Colonic mucosa (tissue), 4 donors: ENCODE data around the gene NSUN2. TPM values are rescaled to one million over a fixed set of nuclear protein-coding genes. Genes with fewer than 3 reads are reported as not detected.

Experiments used
- DNase-seq: peaks from one replicate; pipeline ENCODE4 v3.0.0-alpha.2; 2020
- H3K27ac ChIP-seq: fragments of 200-600 bp; one replicate; pipeline ENCODE4 v1.8.0; 2021
- H3K27me3 ChIP-seq: fragments of 200-600 bp; one replicate; pipeline ENCODE4 v1.8.0; 2021
- H3K36me3 ChIP-seq: fragments of 200-600 bp; one replicate; pipeline ENCODE4 v1.8.0; 2021
- H3K4me1 ChIP-seq: fragments of 200-600 bp; one replicate; pipeline ENCODE4 v1.8.0; 2021; ENCODE audit warnings: mild to moderate bottlenecking
- H3K4me3 ChIP-seq: fragments of 200-600 bp; one replicate; pipeline ENCODE4 v1.8.0; 2021
- H3K9ac ChIP-seq, 2 donors: one replicate each; pipeline ENCODE4 v1.7.0; 2013; ENCODE audit warnings: control low read depth in 2 of 2, low read depth in 2 of 2, low read length in 2 of 2
- H3K9me3 ChIP-seq: fragments of 200-600 bp; one replicate; pipeline ENCODE4 v1.8.0; 2021
- intact Hi-C: fragments of 100-400 bp; cut with DNase I; formaldehyde crosslinking; loops from one replicate; pipeline ENCODE4 v1.14.1; 2022
- total RNA-seq, 2 donors: library from RNA; stranded (reverse); fragmentation: NEBNext Ultra II Directional in 1 of 2; extraction: Animal tissue kit (Norgen Biotek cat#: 25700) in 1 of 2; gene quantifications; one replicate each; pipeline ENCODE4 v1.2.1, GENCODE V29; 2021
- TF ChIP-seq, protein P1 (sequence below): fragments of 200-600 bp; IDR thresholded peaks from one replicate; pipeline ENCODE4 v1.8.0; 2022; ENCODE audit warnings: antibody characterized with exemption, mild to moderate bottlenecking
- donor health status: healthy.
- donor health status: DM: no; HTN: no; CAD: no.
- donor health status: DM: no; HTN: no; CAD: no.

The NSUN2 gene
- total RNA-seq, 2 donors from 2014 or later, result 46.9 to 69.9 TPM

DNA sequence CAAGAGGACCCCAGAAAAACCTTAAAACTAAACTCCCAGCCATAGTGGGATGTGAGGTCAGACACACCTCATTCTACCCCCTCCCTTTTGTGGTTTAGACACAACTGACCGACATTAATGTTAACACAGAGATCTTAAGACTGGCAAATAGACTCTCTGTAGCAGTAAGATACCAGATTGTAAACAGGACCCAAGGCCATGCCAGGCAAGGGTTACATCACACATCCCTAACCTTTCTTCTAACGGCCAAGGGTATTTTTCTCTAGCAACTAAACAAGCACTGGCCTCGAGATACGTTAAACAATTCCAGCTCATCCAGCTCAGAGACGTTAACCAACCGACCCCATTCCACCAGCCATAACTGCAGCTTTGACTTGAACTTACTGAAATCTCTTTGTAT is 38.8 kb downstream of the NSUN2 start:
- no peak overlapping the region for H3K9ac ChIP-seq

DNA sequence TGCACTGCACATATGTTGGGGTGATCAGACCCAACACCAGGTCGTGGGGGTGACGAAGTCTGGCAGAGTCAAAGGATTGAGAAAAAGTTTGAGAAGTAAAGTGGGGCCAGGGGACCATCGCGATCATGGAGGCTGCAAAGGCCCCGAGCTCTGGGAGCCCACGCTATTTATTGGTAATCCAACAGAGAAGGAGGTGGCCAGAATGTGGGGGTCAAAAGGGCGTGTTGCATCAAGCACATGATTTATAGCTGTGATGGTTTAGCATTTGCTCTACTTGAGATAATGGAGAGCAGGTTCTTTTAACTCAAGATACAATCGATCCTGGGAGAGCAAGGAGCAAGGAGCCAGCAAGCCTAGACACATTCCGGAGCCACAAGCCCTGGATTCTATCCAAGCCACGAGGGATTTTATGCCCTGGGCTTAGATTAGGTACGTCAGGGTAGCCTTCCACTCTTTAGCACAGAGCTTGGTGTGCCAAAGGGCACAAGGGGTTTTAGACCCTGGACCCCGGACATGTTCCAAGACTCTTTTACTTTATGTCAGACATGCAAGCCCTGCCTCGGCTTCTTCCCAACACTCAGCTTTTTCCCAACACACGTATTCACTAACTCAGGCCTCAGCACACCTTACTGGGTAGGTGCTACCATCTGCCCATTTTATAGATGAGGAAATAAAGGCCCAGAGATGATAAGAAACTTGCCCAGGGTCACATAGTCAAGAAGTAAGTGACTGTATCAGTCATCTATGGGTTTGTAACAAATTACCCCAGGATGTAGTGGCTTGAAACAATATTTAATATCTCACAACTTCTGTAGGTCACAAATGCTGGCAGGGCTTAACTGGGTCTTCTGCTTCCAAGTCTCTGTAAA is 39.5 kb downstream of the NSUN2 start:
- no peak for DNase-seq
- Histone ChIP-seq H3K9me3 (no peaks in the 10 kb centered on the region), H3K9ac (no peak overlapping the region), H3K27ac (no peak overlapping the region), H3K27me3 (no peaks in the 10 kb centered on the region), H3K36me3 (no peaks in the 10 kb centered on the region), H3K4me1 (no peaks in the 10 kb centered on the region), H3K4me3 (no peak overlapping the region)
- intact Hi-C loops, result no loop called here
- TF ChIP-seq, protein P1, sequence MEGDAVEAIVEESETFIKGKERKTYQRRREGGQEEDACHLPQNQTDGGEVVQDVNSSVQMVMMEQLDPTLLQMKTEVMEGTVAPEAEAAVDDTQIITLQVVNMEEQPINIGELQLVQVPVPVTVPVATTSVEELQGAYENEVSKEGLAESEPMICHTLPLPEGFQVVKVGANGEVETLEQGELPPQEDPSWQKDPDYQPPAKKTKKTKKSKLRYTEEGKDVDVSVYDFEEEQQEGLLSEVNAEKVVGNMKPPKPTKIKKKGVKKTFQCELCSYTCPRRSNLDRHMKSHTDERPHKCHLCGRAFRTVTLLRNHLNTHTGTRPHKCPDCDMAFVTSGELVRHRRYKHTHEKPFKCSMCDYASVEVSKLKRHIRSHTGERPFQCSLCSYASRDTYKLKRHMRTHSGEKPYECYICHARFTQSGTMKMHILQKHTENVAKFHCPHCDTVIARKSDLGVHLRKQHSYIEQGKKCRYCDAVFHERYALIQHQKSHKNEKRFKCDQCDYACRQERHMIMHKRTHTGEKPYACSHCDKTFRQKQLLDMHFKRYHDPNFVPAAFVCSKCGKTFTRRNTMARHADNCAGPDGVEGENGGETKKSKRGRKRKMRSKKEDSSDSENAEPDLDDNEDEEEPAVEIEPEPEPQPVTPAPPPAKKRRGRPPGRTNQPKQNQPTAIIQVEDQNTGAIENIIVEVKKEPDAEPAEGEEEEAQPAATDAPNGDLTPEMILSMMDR, result no peak

More for the DNA sequence above, 38.8 kb downstream of the NSUN2 start:
- Histone ChIP-seq H3K36me3 (no peaks in the 10 kb centered on the region), H3K4me3 (no peak overlapping the region), H3K9me3 (no peaks in the 10 kb centered on the region), H3K4me1 (no peaks in the 10 kb centered on the region), H3K27ac (no peak overlapping the region), H3K27me3 (no peaks in the 10 kb centered on the region)
- intact Hi-C loops, result no loop called here
- no peak for DNase-seq
- TF ChIP-seq, protein P1, result no peak

DNA sequence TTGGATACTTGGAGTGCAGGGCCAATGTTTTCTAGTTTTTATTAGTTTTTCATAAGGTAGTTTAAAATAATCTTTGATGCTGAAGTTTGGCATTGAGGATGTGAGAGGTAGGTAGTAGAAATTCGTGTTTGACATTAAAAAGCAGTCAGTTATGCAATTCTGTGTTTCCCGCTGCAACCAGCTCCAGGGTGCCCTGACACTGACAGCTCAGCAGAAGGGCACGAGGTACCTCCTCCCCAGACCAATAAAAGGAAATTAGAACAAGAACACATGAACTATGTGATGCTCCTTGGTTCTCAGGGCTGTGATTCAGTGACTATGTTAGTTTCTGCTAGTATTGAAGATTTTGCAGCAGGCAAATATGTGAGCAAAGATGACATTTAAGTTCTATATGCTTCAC is 40.2 kb downstream of the NSUN2 start:
- intact Hi-C loops, result no loop called here
- H3K4me3 ChIP-seq, result no peak overlapping the region
- no peak for DNase-seq

DNA sequence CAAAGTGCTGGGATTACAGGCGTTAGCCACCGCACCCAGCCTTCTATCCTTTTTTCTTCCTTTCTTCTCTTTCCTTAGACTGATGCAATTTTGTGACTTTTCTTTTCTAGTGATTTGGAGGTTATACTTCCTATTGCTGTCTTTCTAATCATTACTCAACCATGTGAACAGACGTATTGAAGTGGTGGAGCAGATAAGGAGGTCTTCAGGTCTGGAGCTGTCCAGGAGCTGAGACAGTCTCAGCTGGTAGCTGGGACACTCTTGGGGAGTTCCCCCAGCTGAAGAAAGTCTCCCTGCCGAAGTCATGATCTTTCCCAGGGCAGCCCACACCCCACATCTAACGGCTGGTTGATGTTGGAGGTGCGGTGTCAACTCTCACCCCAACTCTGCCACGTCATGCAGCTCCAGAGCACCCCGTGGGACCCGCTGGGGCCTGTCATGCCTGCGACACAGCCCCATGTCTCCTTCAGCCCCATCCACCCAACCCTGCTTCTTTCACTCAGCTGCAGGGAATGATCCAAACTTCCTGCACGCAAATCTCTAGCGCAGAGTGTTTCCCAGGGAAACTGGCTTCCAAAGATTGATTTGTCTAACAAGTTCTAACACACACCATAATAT is 41.1 kb downstream of the NSUN2 start:
- Histone ChIP-seq H3K9me3 (no peaks in the 10 kb centered on the region), H3K27ac (no peak overlapping the region), H3K27me3 (no peaks in the 10 kb centered on the region), H3K9ac (no peak overlapping the region), H3K36me3 (no peaks in the 10 kb centered on the region), H3K4me1 (no peaks in the 10 kb centered on the region), H3K4me3 (no peak overlapping the region)
- intact Hi-C loops, result no loop called here
- TF ChIP-seq, protein P1, result no peak
- DNase-seq, result no peak

More for the DNA sequence above, 40.2 kb downstream of the NSUN2 start:
- Histone ChIP-seq H3K9me3 (no peaks in the 10 kb centered on the region), H3K9ac (no peak overlapping the region), H3K36me3 (no peaks in the 10 kb centered on the region), H3K27ac (no peak overlapping the region), H3K27me3 (no peaks in the 10 kb centered on the region), H3K4me1 (no peaks in the 10 kb centered on the region)
- TF ChIP-seq, protein P1, result no peak

DNA sequence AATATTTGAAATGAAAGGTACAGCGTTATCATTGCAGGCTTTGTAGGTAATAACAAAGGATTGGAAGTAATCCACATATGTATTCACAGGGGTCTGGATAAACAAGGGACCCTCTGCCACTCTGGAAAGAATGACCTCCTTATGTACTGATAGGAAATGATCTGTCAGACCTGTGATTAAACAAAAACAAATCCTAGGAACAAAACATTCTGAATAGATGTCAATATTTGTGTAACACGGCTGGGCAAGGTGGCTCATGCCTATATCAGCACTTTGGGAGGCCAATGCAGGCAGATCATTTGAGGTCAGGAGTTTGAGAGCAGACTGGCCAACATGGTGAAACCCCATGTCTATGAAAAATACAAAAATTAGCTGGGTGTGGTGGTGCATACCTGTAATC is 42.3 kb downstream of the NSUN2 start:
- H3K36me3 ChIP-seq, result no peaks in the 10 kb centered on the region
- TF ChIP-seq, protein P1, result no peak
- intact Hi-C loops, result no loop called here
- H3K27me3 ChIP-seq, result no peaks in the 10 kb centered on the region
- DNase-seq, result no peak
- H3K27ac ChIP-seq, result no peak overlapping the region
- H3K9me3 ChIP-seq, result no peaks in the 10 kb centered on the region
- no peak overlapping the region for H3K4me3 ChIP-seq
- H3K9ac ChIP-seq, result no peak overlapping the region
- no peaks in the 10 kb centered on the region for H3K4me1 ChIP-seq
